ENCODE data around the gene TADA2B. TPM values are rescaled to one million over a fixed set of nuclear protein-coding genes. Genes with fewer than 3 reads are reported as not detected.

TADA2B gene
- total and polyA plus RNA-seq, 10 of the 15 experiments (the other 5 are each of a cell fraction or from before 2014, with no cell fraction given): 0.66 to 12.0 (median 5.6) TPM

GRCh38 chr4:7103607-7104365, 60.6 kb downstream of the TADA2B start:
- in situ Hi-C loops (cut with MboI) (no loop called here), intact Hi-C loops (cut with micrococcal nuclease; ENCODE audit: unreplicated experiment) (no loop called here)
- Histone ChIP-seq H3K4me3 (no peak overlapping the region), H3K4me2 (ENCODE audit: control insufficient read depth, insufficient read depth) (peak overlapping the region; percentile 31; the same call in 1 of the 2 replicates), H3K36me3 (ENCODE audit: control insufficient read depth in 2 of 2, insufficient read depth in 2 of 2, low read length in 1 of 2) (no peaks in the 10 kb centered on the region), H3K9me3 (replicated peaks; ENCODE audit: control insufficient read depth, insufficient read depth, low read length) (no peaks in the 10 kb centered on the region), H3K27ac (ENCODE audit: control insufficient read depth, insufficient read depth) (no peak overlapping the region), H3K4me1 (ENCODE audit: control insufficient read depth, insufficient read depth, low read length) (peaks cover 7% of the 10 kb centered on the region), H2AFZ (ENCODE audit: control insufficient read depth, low read depth, low read length) (peak overlapping the region; percentile 33; the same call in 1 of the 2 replicates), H4K20me1 (ENCODE audit: control insufficient read depth, insufficient read depth) (no peaks in the 10 kb centered on the region), H3K27me3 (replicated peaks in 1 of 2; ENCODE audit: control insufficient read depth in 2 of 2, insufficient read depth in 2 of 2, low read length in 1 of 2) (peaks cover 0 to 3% of the 10 kb centered on the region in 2 experiments; a peak in 1 of 4 replicates), H3K9ac (ENCODE audit: control insufficient read depth, insufficient read depth, low read length) (no peak overlapping the region), H3K79me2 (ENCODE audit: control insufficient read depth, insufficient read depth, low read length) (no peaks in the 10 kb centered on the region)
- ATAC-seq (no peak), DNase-seq (ENCODE audit: low read depth, low spot score) (no peak), FAIRE-seq (no peak)
- ChIA-PET RAD21 (ENCODE audit: unreplicated experiment) (no interaction called here), POLR2A (interaction anchor here (0.5 to 1.2 kb wide), 2 partner anchors 35 to 373 kb away, joined by 5 read pairs; partner anchors contain the start of gene GRPEL1), SMC1A (ENCODE audit: uncharacterized antibody, unreplicated experiment) (no interaction called here), CTCF (interaction anchor here (1.4 to 4.4 kb wide), 2 partner anchors 21 to 232 kb away, joined by 6 to 24 read pairs; no protein-coding TSS in a partner anchor)
- 42% methylated on average over 21 of the region's 21 CpGs for WGBS (ENCODE audit: insufficient coverage, insufficient replicate concordance, low lambda C conversion rate, missing lambda C conversion rate)
- TF ChIP-seq EP300 (IDR thresholded peaks at IDR 0.05; ENCODE audit: borderline replicate concordance in 1 of 2, control insufficient read depth in 1 of 2, low read depth in 2 of 2, low read length in 2 of 2): no peak
- TF ChIP-seq MTA3 (IDR thresholded peaks at IDR 0.05; ENCODE audit: borderline replicate concordance, low read length): no peak
- BruUV-seq (replicated peaks): no TSS peak

- RAD21 ChIA-PET (ENCODE audit: unreplicated experiment): no interaction called here
- CTCF ChIA-PET: interaction anchor here (4.4 kb wide), 1 partner anchor 22 kb away, joined by 24 read pairs; no protein-coding TSS in a partner anchor
- Histone ChIP-seq H3K9me3 (replicated peaks; ENCODE audit: control insufficient read depth, insufficient read depth, low read length) (no peaks in the 10 kb centered on the region), H3K4me2 (ENCODE audit: control insufficient read depth, insufficient read depth) (no peak overlapping the region), H3K79me2 (ENCODE audit: control insufficient read depth, insufficient read depth, low read length) (no peaks in the 10 kb centered on the region), H3K27me3 (replicated peaks in 1 of 2; ENCODE audit: control insufficient read depth in 2 of 2, insufficient read depth in 2 of 2, low read length in 1 of 2) (peaks cover 0 to 3% of the 10 kb centered on the region in 2 experiments; a peak in 2 of 4 replicates), H3K4me1 (ENCODE audit: control insufficient read depth, insufficient read depth, low read length) (peaks cover 7% of the 10 kb centered on the region), H4K20me1 (ENCODE audit: control insufficient read depth, insufficient read depth) (no peaks in the 10 kb centered on the region), H3K4me3 (no peak overlapping the region), H3K36me3 (ENCODE audit: control insufficient read depth in 2 of 2, insufficient read depth in 2 of 2, low read length in 1 of 2) (no peaks in the 10 kb centered on the region), H3K9ac (ENCODE audit: control insufficient read depth, insufficient read depth, low read length) (no peak overlapping the region), H2AFZ (ENCODE audit: control insufficient read depth, low read depth, low read length) (no peak overlapping the region), H3K27ac (ENCODE audit: control insufficient read depth, insufficient read depth) (no peak overlapping the region)
- 25% methylated on average over 7 of the region's 7 CpGs for WGBS (ENCODE audit: insufficient coverage, insufficient replicate concordance, low lambda C conversion rate, missing lambda C conversion rate)
- TF ChIP-seq STAT1 (conservative IDR thresholded peaks at IDR 0.05) (no peak), RB1 (IDR thresholded peaks at IDR 0.05; ENCODE audit: borderline replicate concordance) (no peak), E4F1 (IDR thresholded peaks at IDR 0.05; ENCODE audit: borderline replicate concordance, partially characterized antibody) (no peak), PML (IDR thresholded peaks at IDR 0.05; ENCODE audit: low read length) (no peak), ZNF274 (IDR thresholded peaks at IDR 0.05; ENCODE audit: insufficient read depth, insufficient read length) (no peak), ATF3 (IDR thresholded peaks at IDR 0.05; ENCODE audit: borderline replicate concordance, extremely low read depth, low read depth, low read length) (no peak), WRNIP1 (IDR thresholded peaks at IDR 0.05; ENCODE audit: borderline replicate concordance, low read depth, low read length) (no peak), HSF1 (IDR thresholded peaks at IDR 0.05; ENCODE audit: low read depth, low read length) (no peak)
- no peak for FAIRE-seq
- BruUV-seq (replicated peaks): no TSS peak
- no peak for DNase-seq (ENCODE audit: low read depth, low spot score)
- intact Hi-C loops (cut with micrococcal nuclease; ENCODE audit: unreplicated experiment): no loop called here
- in situ Hi-C loops (cut with MboI): no loop called here
- ATAC-seq: no peak
- POLR2A ChIA-PET: no interaction called here
- SMC1A ChIA-PET (ENCODE audit: uncharacterized antibody, unreplicated experiment): no interaction called here
Measured at GRCh38 chr4:7104366-7105031, 61.3 kb downstream of the TADA2B start.

Data from GM12878 (cell line).